GM19099 (cell line): ENCODE results near the gene MCOLN2.

Source experiments
- POLR2A ChIP-seq: IDR thresholded peaks from 3 replicates; pipeline ENCODE4 v1.6.1; 2011; ENCODE audit warnings: low read depth; ENCODE audit not compliant: insufficient read length; ENCODE audit errors: extremely low read depth

MCOLN2 gene

DNA sequence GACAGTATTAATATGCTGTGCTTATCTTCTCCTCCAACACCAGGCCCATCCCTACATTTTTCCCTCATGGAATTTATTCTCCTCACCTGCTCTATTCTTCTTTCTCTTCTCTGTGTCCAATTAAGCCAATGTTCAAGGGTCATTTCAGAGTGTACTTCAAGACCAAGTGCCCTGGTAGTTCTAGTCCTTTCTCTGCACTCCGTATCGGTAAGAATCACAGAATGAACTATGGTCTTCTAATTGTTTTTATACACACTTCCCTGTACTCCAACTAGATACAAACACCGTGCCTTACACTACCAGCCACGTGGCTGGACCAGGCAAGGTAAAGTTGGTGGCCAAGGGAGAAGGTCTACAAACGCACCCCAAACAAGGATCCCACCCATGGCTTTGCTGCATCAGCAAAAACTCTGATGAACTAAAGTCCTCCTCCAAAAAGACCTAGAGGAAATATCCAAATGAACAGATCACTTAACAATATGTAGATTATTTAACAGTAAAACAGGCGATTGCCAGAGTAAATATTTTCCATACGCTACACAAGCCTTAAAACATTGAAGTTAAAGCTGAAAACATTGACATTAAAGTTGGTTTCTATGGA, 63.8 kb downstream of the MCOLN2 start:
- TF ChIP-seq POLR2A: no peak

DNA sequence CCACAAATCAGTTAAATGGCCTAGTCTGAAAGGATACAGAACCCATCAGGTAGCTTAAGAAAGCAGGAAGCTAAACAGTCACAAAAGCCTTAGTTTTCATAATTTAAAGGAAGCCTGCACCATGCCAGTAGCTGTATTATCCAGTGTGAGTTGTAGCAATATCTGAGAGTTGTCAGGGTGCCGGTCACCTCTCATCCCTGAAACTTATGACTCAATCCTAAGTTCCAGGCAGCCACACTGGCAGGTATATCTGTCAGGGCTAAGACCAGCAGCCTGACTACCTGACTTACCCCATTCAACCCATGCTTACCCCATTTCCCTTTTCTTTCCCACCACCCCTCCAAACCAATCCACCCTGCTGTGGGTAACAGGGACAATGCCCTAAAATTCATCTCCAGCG, 66.1 kb downstream of the MCOLN2 start:
- no peak for TF ChIP-seq POLR2A

DNA sequence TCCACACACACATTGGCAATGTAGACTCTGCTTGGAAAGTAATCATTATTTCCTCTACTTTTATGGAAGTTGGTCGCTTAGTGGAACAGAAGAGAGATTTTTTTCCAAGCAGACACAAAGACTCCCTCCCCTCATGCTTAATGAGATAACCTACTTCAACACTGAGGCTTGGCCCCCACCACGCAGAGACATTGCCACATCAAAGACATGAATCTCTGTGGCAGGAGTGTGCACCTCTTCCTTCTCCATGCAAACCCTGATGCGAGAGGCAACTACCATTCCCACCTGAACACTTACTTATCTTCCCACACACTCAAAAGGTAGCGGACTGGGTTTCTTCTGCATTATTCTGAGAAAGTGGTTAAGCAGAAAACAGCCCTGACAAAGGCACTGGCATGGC, 66.6 kb downstream of the MCOLN2 start:
- no peak for TF ChIP-seq POLR2A

DNA sequence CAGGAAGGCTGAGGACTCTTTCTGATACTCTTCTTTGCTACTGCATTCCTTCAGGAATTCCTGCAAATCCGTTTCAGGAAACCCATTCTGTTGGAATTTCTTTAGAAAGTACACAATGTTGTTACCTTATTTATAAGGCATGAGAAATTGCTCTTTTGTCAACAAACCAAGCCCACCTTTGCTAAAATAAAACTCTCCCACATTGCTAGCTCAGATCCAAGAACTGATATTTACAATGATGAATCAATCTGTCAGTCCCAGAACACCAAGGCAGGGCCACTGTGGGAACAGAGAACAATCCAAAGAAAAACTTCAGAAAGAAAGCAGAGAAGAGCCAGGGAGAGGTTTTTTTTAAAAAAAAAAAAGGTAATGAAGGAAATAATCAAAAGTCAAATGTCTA, 67.3 kb downstream of the MCOLN2 start:
- no peak for TF ChIP-seq POLR2A

DNA sequence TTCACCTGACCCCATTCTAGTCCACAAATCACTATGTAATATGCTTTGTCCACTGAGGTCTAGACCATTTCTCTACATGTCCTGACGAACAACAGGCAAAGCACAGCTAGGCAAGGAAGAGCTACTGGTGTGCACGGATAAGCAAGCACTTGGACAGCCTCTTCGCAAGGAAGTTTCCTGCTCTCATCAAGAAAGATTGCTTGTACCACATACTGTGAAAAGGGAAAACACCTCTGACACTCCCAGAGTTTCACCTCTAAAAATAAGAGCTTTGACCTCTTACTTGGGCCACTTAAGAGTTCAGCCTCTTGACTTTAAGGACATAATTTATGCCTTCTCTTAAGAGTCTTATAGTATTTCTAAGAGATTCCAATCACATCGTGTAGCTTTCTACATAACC, 67.9 kb downstream of the MCOLN2 start:
- no peak for TF ChIP-seq POLR2A

DNA sequence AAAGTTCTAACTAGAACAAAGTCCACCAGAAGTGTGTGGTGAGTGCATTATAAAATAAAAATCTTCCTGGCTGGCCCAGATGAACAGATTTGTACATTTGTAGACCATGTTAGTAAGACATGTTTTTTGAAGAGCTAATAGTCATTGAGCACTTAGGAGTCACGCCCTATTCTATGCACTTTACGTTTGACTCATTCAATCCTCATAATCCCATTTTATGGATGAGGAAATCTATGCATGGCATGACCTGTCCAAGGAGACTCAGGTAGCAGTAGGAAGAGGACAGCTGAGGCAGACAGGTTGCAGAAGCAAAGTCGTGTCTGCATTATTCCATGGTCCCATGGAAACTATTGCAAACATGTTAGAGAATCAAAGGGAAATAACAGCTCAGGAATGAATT, 73.6 kb downstream of the MCOLN2 start:
- TF ChIP-seq POLR2A: no peak

DNA sequence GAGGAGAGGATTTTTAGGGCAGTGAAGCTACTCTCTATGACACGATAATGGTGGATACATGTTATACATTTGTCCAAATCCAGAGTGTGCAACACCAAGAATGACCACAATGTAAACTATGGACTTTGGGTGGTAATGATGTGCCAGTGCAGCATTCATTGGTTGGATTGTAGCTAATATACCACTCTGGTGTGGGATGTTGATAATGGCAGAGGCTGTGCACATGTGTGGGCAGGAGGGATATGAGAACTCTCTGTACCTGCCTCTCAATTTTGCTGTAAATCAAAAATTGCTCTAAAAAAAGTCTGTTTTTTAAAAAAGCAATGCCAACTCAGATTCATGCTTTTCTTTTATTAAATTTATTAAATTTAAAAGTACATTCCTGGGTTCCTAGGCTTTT, 76.8 kb downstream of the MCOLN2 start:
- TF ChIP-seq POLR2A: no peak

DNA sequence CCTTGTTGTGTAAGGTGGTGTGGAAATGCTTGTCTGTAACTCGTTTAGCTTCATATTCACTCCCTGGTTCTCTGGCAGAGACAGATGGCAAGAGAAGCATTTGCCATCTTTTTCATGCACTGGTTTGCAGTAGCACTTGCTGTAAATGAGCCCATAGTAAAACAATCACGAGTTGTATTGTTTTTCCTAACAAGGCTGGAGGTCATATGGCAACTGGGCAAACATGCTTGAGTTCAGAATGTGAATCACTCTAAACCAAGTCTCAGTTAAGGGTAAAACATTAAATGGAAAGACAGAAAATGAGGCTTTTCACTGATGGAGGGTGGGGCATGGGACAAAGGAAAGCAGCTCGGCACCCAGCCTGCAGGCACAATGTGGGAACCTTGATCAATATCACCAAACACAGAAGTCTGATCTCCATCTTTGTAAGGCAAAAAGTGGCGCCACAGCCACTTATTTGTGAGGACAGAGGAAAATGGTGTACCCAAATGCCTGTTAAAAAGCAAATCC, 77.4 kb downstream of the MCOLN2 start:
- no peak for TF ChIP-seq POLR2A

DNA sequence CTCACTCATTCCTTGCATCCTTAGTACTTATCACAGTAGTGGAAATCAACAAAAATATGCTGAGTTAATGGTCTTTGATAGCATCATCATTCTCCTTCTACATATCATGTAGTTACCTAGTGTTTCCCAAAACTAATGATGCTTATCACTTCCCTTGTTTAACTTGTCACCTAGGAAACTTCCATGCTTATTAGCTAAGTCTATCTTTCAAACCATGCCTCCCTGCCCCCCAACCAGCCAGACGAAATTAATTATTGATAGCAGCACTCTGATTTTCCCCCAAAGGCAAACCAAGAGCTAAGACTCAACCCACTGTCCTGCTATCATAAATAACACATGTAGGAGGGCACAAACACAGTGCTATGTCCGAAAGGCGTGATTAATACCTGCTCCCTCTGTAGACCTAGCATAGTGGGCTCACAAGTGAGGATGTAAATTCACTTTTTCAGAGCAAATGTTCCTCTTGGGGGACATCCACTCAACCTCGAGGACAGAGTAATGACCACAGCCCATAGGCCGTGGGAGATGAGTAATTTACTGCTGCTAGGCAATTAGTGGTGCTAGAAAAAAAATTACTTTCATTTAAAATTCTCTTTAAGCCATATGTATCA, 78.1 kb downstream of the MCOLN2 start:
- TF ChIP-seq POLR2A: no peak

DNA sequence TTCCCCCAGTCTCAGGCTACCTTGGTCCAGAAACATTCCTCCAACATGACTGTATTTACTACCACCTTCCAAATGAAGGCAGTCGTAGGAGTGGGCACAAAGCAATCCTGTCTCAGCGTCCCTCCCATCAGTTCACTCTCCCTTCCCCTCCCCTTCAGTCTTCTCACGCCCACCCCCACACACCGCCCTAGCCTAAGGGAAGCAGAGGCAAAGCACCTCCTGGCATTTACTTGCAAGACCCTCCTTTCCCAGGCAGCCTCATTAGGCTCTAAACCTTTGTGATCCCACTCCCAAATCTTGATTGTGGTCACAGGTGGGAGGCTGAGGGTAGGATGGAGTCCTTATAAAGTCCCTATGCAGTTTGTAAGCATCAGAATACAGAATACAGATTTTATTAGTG, 80.0 kb downstream of the MCOLN2 start:
- no peak for TF ChIP-seq POLR2A

DNA sequence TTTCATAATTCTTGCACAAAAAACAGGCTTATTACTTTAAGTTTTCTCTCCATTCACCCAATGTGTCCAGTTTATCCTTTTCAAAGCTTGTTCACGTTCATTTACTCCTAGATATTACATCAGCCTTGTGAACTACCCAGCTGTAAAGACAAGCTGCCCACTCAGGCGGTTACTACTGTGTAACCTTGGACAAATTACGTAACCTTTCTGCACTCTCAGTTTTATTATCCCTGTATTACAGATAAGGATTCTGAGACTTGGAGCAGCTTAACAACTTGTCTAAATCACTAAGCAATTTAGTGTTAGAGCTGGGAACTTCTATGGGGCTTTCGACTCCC, 83.4 kb downstream of the MCOLN2 start:
- no peak for TF ChIP-seq POLR2A

DNA sequence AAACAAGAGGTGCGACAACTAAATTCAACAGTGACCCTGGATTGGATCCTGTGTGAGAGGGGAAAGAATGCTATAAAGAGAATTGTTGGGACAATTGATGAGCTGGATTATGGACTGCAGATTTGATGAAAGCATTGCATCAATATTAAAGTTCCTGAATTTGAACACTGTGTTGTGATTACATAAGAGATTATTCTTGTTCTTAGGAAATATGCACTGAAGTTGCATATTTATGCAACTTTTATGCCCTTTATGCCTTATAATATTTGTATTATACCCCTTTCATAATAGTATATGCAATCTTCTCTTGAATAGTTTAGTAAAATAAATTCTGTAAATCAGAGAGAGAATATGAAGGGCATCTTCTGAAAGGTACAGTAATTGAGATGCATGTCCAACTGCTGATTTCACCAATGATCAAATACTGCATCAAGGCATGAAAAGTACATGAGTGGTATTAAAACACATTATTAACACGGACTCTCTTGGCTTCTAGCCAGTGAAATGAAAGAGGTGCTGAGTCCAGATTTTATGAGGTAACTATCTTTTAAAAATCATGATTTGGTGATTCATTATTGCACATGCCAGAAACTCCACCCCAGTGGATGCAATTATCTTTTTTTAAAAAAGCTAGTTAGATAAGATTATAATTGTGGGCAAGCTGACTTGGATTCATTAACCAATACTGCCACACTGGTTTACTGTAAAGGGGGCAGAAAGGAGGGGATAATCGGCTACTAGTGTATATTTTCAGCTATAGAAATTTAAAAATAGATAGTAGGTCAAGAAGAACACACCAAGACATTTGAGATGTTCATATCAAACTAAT, 84.0 kb downstream of the MCOLN2 start:
- TF ChIP-seq POLR2A: no peak

DNA sequence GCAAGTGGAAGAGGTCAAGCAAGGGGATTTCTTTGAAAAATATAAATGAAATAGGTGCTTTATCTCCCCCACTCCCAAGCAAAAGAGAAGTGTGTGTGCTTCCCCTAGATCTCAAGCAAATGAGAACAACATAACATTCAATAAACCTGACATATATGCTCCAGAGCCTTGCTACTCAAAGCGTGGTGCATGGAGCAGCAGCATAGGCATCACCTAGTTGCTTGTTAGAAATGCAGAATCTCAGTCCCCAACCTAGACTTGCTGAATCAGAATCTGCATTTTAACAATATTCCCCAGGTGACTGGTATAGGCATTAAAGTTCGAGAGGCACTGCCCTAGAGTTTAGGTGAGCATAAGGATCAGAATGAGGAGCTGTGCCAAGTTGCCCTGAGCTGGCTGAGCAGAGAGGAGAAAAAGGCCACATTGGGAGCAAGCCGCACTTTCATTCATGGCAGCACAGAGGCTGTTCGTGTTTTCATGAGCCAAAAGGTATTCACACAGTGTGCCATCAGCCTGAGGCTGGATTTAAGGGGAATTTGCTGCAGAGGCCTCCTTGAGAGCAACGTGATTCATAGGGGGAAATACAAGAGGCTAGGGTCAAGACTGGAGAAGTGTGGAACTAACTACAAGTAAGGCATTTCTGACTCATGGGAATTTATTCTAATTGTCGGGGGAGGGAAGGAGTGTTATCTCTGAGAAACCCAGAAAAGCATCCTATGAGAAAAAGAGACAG, 89.7 kb downstream of the MCOLN2 start:
- no peak for TF ChIP-seq POLR2A

DNA sequence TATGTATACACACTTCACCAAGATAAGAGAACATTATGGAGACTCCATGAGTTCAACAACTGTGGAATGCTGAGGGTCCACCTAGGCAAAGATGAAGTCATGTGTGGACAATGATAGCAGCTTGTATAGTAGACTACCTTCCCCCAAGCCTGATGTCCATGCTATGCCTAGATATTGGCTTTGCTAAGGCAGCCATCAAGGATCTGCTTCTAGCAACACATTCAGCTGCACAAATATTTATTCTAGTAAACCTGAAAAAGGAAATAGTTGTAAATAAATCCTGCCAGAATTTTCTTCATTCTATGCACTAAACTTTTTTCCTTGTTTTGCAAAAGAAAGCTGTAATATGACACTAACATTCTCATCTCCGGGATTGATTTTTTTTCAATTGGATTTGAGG, 96.9 kb downstream of the MCOLN2 start:
- TF ChIP-seq POLR2A: no peak

DNA sequence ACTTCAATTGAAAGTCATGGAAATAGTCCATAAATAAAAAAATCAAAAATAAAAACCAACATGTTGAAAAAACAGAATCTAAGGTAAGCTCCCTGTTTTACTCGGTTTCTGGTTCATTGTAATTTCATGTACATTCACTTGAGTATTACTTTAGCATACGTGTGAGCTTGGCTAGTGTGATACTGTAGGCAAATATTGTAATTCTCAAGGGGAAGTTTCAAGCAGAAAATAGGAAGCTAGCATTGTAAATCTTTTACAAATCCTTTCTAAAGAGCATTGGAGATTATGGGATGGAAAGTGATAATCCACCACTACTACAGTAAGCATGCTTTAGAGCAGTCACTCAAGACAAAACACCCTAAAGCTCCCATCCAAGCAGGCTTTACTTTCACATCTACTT, 100.6 kb downstream of the MCOLN2 start:
- no peak for TF ChIP-seq POLR2A
